Superior temporal gyrus (tissue), 1 donor: ENCODE measurements around the gene FOLH1.
"Not testable (repeated sequence)": the region's sequence is repeated elsewhere in the genome, so short reads cannot be mapped to it uniquely, and the experiment has no call there.

Experiments
- DNase-seq: peaks from one replicate; pipeline ENCODE4 v3.0.0-alpha.2; 2016; ENCODE audit errors: extremely low spot score

Gene FOLH1

DNA sequence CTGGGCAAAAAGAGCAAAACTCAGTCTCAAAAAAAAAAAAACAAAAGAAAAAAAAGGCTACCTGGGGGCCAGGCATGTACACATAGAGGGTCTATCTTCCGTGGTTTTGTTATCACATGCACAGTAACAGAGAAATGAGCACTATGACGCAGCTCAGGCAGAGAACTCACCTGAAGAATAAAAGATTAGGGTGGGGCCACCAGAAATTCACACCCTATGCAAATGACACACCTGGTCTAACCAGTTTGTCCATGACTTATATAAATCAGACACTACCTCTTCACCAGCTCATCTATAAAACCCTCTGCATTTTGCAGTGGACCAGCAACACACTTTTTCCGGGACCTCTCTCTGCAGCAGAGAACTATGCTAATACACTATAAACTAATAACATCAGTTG, 30.5 kb downstream of the FOLH1 start:
- not testable (repeated sequence) for DNase-seq

GRCh38 chr11:49175378-49175777, 33.0 kb downstream of the FOLH1 start:
- DNase-seq, result not testable (repeated sequence)

DNA sequence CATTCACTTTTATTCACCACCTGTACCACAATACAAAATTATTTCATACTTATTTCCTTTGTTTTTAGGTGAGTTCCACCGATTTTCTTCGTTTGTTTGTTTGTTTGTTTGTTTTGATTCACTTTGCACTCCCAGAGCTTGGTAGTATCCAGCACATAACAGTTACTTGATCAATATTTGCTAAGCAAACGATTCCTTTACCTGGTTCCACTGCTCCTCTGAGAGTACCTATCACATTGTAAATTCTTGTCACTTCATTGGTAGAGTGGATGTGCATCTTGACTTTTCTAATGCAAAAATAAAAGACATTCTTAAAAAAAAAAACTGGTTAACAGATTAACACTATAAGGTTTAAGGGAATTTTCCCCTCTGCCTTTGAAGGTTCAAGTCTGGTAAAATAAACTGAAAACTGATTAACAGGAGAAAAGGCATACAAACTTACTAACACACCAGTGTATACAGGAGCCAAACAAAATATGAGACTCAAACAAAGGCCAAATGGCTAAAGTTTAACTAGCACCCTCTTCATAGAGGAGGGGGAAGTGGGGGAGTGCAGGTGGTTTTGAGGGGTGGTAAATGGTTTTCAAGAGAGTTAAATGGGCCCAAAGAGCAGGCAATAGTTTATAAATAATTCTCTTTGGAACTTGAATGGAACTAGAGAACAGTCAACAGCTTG, 33.6 kb downstream of the FOLH1 start:
- DNase-seq, result not testable (repeated sequence)

DNA sequence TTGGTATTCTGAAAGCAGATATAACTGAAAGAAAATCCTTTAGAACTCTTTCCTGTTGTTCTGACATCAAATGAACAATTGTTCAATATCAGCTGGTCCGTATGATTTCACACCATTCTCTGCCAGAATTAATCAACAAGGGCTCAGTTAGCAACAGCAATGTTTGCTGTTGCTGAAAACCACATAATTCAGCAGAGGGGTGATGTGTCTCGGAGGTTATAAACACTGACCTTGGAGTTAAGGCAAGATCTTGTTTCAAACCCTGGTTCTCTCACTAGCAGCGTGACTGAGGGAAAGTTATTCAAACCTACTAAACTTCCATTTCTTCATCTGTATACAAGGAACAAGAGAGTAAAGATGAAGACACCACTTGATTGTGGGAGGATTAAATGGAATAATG, 36.8 kb downstream of the FOLH1 start:
- peak; percentile 83 for DNase-seq

- not testable (repeated sequence) for DNase-seq
These were observed 38.8 kb downstream of the FOLH1 start for GRCh38 chr11:49169579-49169978.

DNA sequence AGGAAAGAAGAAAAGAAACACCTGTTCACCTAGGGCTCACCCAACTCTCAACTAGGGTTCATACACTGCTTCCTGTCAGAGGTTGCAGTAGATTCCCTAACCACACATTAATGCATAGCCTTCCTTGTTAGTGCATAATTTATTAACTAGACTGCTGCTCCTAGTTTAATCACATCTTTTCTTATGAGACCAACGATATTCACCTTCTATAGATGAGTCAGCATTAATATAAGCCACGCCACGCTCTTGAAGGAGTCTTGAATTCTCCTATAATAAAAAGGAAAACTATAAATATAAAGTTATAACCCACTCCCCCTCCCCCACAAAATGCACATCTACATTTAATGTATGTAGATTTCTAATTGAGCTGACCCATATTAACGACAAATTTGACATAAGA, 39.4 kb downstream of the FOLH1 start:
- DNase-seq, result not testable (repeated sequence)

DNA sequence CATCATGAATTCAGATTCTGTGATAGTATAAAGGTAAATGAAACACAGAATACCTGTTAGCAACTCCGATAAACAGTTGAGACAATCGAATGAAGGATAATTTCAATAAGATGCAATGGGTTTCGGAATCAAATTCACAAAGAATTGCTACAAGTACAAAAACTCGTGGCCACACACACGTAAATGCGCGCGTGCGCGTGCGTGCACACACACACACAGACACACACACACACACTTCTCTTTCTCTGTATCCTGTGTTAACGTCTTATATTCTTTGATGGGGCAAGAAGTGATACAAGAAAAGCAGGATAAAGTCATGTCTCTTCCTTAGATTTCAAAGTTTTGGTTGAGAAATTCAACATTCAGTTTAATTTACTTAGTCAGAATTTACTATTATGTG, 57.2 kb downstream of the FOLH1 start:
- no peak for DNase-seq

DNA sequence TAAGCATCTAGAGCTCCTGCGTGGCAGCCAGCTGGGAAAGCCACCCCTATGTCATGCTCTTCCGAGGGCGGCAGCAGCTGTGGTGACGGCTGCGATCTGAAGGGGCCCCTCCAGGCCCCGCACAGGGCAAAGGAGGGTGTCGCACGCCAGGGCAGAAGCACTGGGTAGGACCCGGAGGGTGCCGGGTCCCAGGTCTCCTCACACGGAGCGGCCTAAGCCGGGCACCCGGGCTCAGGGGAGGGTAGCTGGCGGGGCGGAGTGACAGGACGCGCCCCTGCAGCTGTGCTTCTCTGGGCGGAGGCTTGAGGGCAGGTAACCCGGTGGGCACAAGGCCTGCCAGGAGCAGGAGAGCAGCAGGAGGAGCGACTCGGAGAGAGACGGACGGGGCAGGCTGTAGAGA, 106.0 kb downstream of the FOLH1 start:
- not testable (repeated sequence) for DNase-seq
